Neural crest cell (in vitro differentiated cells): Measurements from ENCODE around the gene RERE. TPM values are rescaled to one million over a fixed set of nuclear protein-coding genes. Genes with fewer than 3 reads are reported as not detected.
A peak's percentile ranks its signal among the peaks of the same experiment; 100 is the strongest.

ENCODE experiments used
- DNase-seq: peaks from one replicate; pipeline ENCODE4 v3.0.0; 2021; ENCODE audit warnings: low read depth, mixed read lengths, low spot score
- H3K27ac Mint-ChIP-seq: one replicate; pipeline ENCODE4 v1.8.0; 2021; ENCODE audit warnings: mild to moderate bottlenecking, mixed read lengths; ENCODE audit not compliant: unreplicated experiment
- H3K27me3 Mint-ChIP-seq: 2 replicates; pipeline ENCODE4 v1.8.0; 2021; ENCODE audit warnings: low read depth, mild to moderate bottlenecking, mixed read lengths
- H3K36me3 Mint-ChIP-seq: 2 replicates; pipeline ENCODE4 v1.8.0; 2021; ENCODE audit warnings: low read depth, mild to moderate bottlenecking, mixed read lengths
- H3K4me1 Mint-ChIP-seq: 2 replicates; pipeline ENCODE4 v1.8.0; 2021; ENCODE audit warnings: mixed read lengths
- H3K4me3 Mint-ChIP-seq: one replicate; pipeline ENCODE4 v1.8.0; 2021; ENCODE audit warnings: mild to moderate bottlenecking, mixed read lengths
- H3K9me3 Mint-ChIP-seq: 2 replicates; pipeline ENCODE4 v1.8.0; 2021; ENCODE audit warnings: mixed read lengths
- CTCF ChIP-seq: fragments of 200-600 bp; sonication (generic); conservative IDR thresholded peaks from 2 replicates; pipeline ENCODE4 v1.5.0; 2021; ENCODE audit warnings: antibody characterized with exemption, mild to moderate bottlenecking
- total RNA-seq: library from RNA; stranded (reverse); gene quantifications from 2 replicates; pipeline ENCODE4 v1.2.1, GENCODE V29; 2021

Gene RERE
- total RNA-seq, 1 donor from 2014 or later = 122 TPM

- no peak for TF ChIP-seq CTCF
- Mint-ChIP-seq H3K36me3 (peaks cover 6% of the 10 kb centered on the region), H3K9me3 (no peaks in the 10 kb centered on the region), H3K27ac (no peak overlapping the region), H3K4me1 (peaks cover 16% of the 10 kb centered on the region), H3K27me3 (no peaks in the 10 kb centered on the region), H3K4me3 (no peak overlapping the region)
- no peak for DNase-seq
These were observed 283.5 kb downstream of the RERE start for GRCh38 chr1:8533907-8534306.

GRCh38 chr1:8533124-8533523, 284.3 kb downstream of the RERE start:
- H3K4me3 Mint-ChIP-seq = no peak overlapping the region
- H3K9me3 Mint-ChIP-seq = no peaks in the 10 kb centered on the region
- peaks cover 6% of the 10 kb centered on the region for H3K36me3 Mint-ChIP-seq
- no peak for TF ChIP-seq CTCF
- no peak for DNase-seq
- H3K27me3 Mint-ChIP-seq = no peaks in the 10 kb centered on the region
- H3K4me1 Mint-ChIP-seq = peaks cover 16% of the 10 kb centered on the region
- no peak overlapping the region for H3K27ac Mint-ChIP-seq

- peak overlapping the region; percentile 11 for H3K4me3 Mint-ChIP-seq
- DNase-seq = no peak
- H3K4me1 Mint-ChIP-seq = peaks cover 12% of the 10 kb centered on the region
- peaks cover 6% of the 10 kb centered on the region for H3K36me3 Mint-ChIP-seq
- H3K9me3 Mint-ChIP-seq = no peaks in the 10 kb centered on the region
- H3K27ac Mint-ChIP-seq = no peak overlapping the region
- no peaks in the 10 kb centered on the region for H3K27me3 Mint-ChIP-seq
- TF ChIP-seq CTCF = no peak
These were observed 287.5 kb downstream of the RERE start for GRCh38 chr1:8529901-8530300.

- Mint-ChIP-seq H3K27ac (no peak overlapping the region), H3K9me3 (no peaks in the 10 kb centered on the region), H3K36me3 (peaks cover 9% of the 10 kb centered on the region), H3K4me1 (peaks cover 16% of the 10 kb centered on the region), H3K27me3 (no peaks in the 10 kb centered on the region), H3K4me3 (peak overlapping the region; percentile 15)
- TF ChIP-seq CTCF = no peak
- DNase-seq = no peak
These were observed 289.5 kb downstream of the RERE start for GRCh38 chr1:8527941-8528340.

- peak; percentile 52 for DNase-seq
- TF ChIP-seq CTCF = no peak
- Mint-ChIP-seq H3K36me3 (peaks cover 9% of the 10 kb centered on the region), H3K9me3 (no peaks in the 10 kb centered on the region), H3K27ac (no peak overlapping the region), H3K4me1 (peaks cover 24% of the 10 kb centered on the region), H3K4me3 (no peak overlapping the region), H3K27me3 (no peaks in the 10 kb centered on the region)
These were observed 291.7 kb downstream of the RERE start for GRCh38 chr1:8525558-8526275.
